Ecto neural progenitor cell (in vitro differentiated cells): ENCODE measurements around the gene NINJ1.
"Not testable (repeated sequence)": the region's sequence is repeated elsewhere in the genome, so short reads cannot be mapped to it uniquely, and the experiment has no call there.

Source experiments
- DNase-seq: peaks from one replicate; pipeline ENCODE4 v3.0.0-alpha.2; 2018; ENCODE audit warnings: low spot score

NINJ1 gene

GRCh38 chr9:93118863-93119702 lies 15.0 kb downstream of the NINJ1 start:
- no peak for DNase-seq

GRCh38 chr9:93117924-93118862 lies 15.9 kb downstream of the NINJ1 start:
- DNase-seq, result no peak

GRCh38 chr9:93117521-93117920 lies 16.5 kb downstream of the NINJ1 start:
- not testable (repeated sequence) for DNase-seq

GRCh38 chr9:93116072-93116961 lies 17.7 kb downstream of the NINJ1 start:
- no peak for DNase-seq

- no peak for DNase-seq
Observed at GRCh38 chr9:93115486-93116071, 18.5 kb downstream of the NINJ1 start.

- no peak for DNase-seq
Observed at GRCh38 chr9:93114984-93115335, 19.1 kb downstream of the NINJ1 start.

GRCh38 chr9:93114169-93114983 lies 19.7 kb downstream of the NINJ1 start:
- DNase-seq, result no peak

GRCh38 chr9:93112864-93113389 lies 21.1 kb downstream of the NINJ1 start:
- DNase-seq, result no peak

- no peak for DNase-seq
Observed at GRCh38 chr9:93112116-93112863, 21.8 kb downstream of the NINJ1 start.

GRCh38 chr9:93111371-93112115 lies 22.5 kb downstream of the NINJ1 start:
- no peak for DNase-seq

GRCh38 chr9:93111001-93111370 lies 23.1 kb downstream of the NINJ1 start:
- no peak for DNase-seq

- DNase-seq, result no peak
Observed at GRCh38 chr9:93110311-93110855, 23.7 kb downstream of the NINJ1 start.

- no peak for DNase-seq
Observed at GRCh38 chr9:93108291-93109041, 25.6 kb downstream of the NINJ1 start.

GRCh38 chr9:93107825-93108161 lies 26.3 kb downstream of the NINJ1 start:
- DNase-seq, result no peak

GRCh38 chr9:93107151-93107824 lies 26.8 kb downstream of the NINJ1 start:
- DNase-seq, result no peak

- DNase-seq, result no peak
Observed at GRCh38 chr9:93105620-93106019, 28.4 kb downstream of the NINJ1 start.

- not testable (repeated sequence) for DNase-seq
Observed at GRCh38 chr9:93101086-93101485, 33.0 kb downstream of the NINJ1 start.

- no peak for DNase-seq
Observed at GRCh38 chr9:93100276-93100636, 33.8 kb downstream of the NINJ1 start.
